Right cardiac atrium (tissue), 5 donors: ENCODE data around the gene CCDC88C. TPM values are rescaled to one million over a fixed set of nuclear protein-coding genes. Genes with fewer than 3 reads are reported as not detected.
"Not testable (repeated sequence)": the region's sequence is repeated elsewhere in the genome, so short reads cannot be mapped to it uniquely, and the experiment has no call there.

ENCODE experiments used
- ATAC-seq, 2 donors: fragments of 200-7000 bp; cut with Tn5 transposase; one replicate each; pipeline versions ENCODE4 v1.8.0 to v1.9.1; 2020; ENCODE audit warnings: moderate library complexity in 2 of 2, mild to moderate bottlenecking in 1 of 2
- DNase-seq, 3 donors: peaks; one replicate each; pipeline ENCODE4 v3.0.0-alpha.2; 2020
- H3K27ac ChIP-seq: one replicate; pipeline ENCODE4 v1.5.1; 2013; ENCODE audit warnings: mild to moderate bottlenecking, low read length, control low read depth, moderate library complexity
- H3K27me3 ChIP-seq: one replicate; pipeline ENCODE4 v1.6.1; 2013; ENCODE audit not compliant: control insufficient read depth, insufficient read depth
- H3K4me1 ChIP-seq: one replicate; pipeline ENCODE4 v1.6.1; 2013; ENCODE audit warnings: low read length; ENCODE audit not compliant: control insufficient read depth, insufficient read depth
- H3K4me3 ChIP-seq: one replicate; pipeline ENCODE4 v1.5.1; 2013; ENCODE audit warnings: low read length, control low read depth
- H3K9me3 ChIP-seq: one replicate; pipeline ENCODE4 v1.6.1; 2013; ENCODE audit warnings: low read length; ENCODE audit not compliant: control insufficient read depth
- WGBS: extraction: QIAGEN DNeasy Blood & Tissue Kit; methylation state at CpG from one replicate; pipeline ENCODE4 v1.1.7; 2013; 5-methylcytosine and 5-hydroxymethylcytosine counted together
- intact Hi-C, 4 donors: fragments of 100-400 bp; cut with DNase I; formaldehyde crosslinking; loops; one replicate each; pipeline versions ENCODE4 v1.11.0 to v1.14.0; 2022 to 2023
- polyA plus RNA-seq: library from polyadenylated mRNA; stranded (reverse); fragments of 200-250 nt; gene quantifications from one replicate; pipeline ENCODE4 v1.2.3, GENCODE V29; 2013
- total RNA-seq, 4 donors: library from RNA; stranded (reverse); fragmentation: NEBNext Ultra II Directional; extraction: Animal tissue kit (Norgen Biotek cat#: 25700); gene quantifications; one replicate each; pipeline ENCODE4 v1.2.1, GENCODE V29; 2021
- donor health status: healthy with polysubstance abuse.
- donor health status: DM: no; HTN: yes; CAD: no.
- donor health status: DM: no; HTN: no; CAD: no.
- donor health status: DM: no; HTN: yes; CAD: no; lungs with severe emphysema.
- donor health status: DM: yes; HTN: yes; CAD: no.

CCDC88C gene
- total and polyA plus RNA-seq, 5 donors: 2.5 to 5.4 (median 4.3) TPM

GRCh38 chr14:91438845-91439244 lies 21.2 kb upstream of the CCDC88C start:
- Histone ChIP-seq H3K4me1 (no peaks in the 10 kb centered on the region), H3K27me3 (no peaks in the 10 kb centered on the region), H3K27ac (no peak overlapping the region), H3K4me3 (no peak overlapping the region), H3K9me3 (no peaks in the 10 kb centered on the region)
- DNase-seq (no peak), ATAC-seq (no peak)
- intact Hi-C loops: no loop called here

GRCh38 chr14:91436266-91436665 lies 18.6 kb upstream of the CCDC88C start:
- intact Hi-C loops, H3K4me3 ChIP-seq, ATAC-seq, H3K27ac ChIP-seq, H3K4me1 ChIP-seq, H3K27me3 ChIP-seq, DNase-seq, H3K9me3 ChIP-seq: not testable (repeated sequence)
- WGBS: 79% methylated on average over 16 of the region's 16 CpGs

GRCh38 chr14:91429385-91429784 lies 11.8 kb upstream of the CCDC88C start:
- ATAC-seq (no peak), DNase-seq (no peak)
- no peaks in the 10 kb centered on the region for H3K9me3 ChIP-seq
- intact Hi-C loops: no loop called here
- H3K4me3 ChIP-seq: no peak overlapping the region
- H3K27ac ChIP-seq: no peak overlapping the region
- H3K4me1 ChIP-seq: no peaks in the 10 kb centered on the region
- H3K27me3 ChIP-seq: no peaks in the 10 kb centered on the region
- 68% methylated on average over 3 of the region's 3 CpGs for WGBS

- intact Hi-C loops: not testable (repeated sequence)
- WGBS: 62% methylated on average over 1 of the region's 1 CpG
Observed at GRCh38 chr14:91428931-91429330, 11.3 kb upstream of the CCDC88C start.

GRCh38 chr14:91425531-91425944 lies 7.9 kb upstream of the CCDC88C start:
- ATAC-seq, DNase-seq, H3K9me3 ChIP-seq, H3K4me1 ChIP-seq, H3K4me3 ChIP-seq, H3K27ac ChIP-seq, intact Hi-C loops, H3K27me3 ChIP-seq: not testable (repeated sequence)
- 80% methylated on average over 9 of the region's 9 CpGs for WGBS

More at GRCh38 chr14:91428931-91429330, 11.3 kb upstream of the CCDC88C start:
- not testable (repeated sequence) for H3K4me1 ChIP-seq, H3K27ac ChIP-seq, H3K9me3 ChIP-seq, H3K27me3 ChIP-seq, H3K4me3 ChIP-seq, ATAC-seq, DNase-seq

GRCh38 chr14:91424813-91425530 lies 7.4 kb upstream of the CCDC88C start:
- H3K27ac ChIP-seq: no peak overlapping the region
- no peaks in the 10 kb centered on the region for H3K27me3 ChIP-seq
- ATAC-seq (no peak), DNase-seq (no peak)
- no peaks in the 10 kb centered on the region for H3K9me3 ChIP-seq
- H3K4me1 ChIP-seq: no peaks in the 10 kb centered on the region
- no peak overlapping the region for H3K4me3 ChIP-seq
- intact Hi-C loops: no loop called here
- 58% methylated on average over 9 of the region's 9 CpGs for WGBS

GRCh38 chr14:91420686-91421085 lies 3.1 kb upstream of the CCDC88C start:
- H3K27ac ChIP-seq: no peak overlapping the region
- H3K9me3 ChIP-seq: no peaks in the 10 kb centered on the region
- H3K4me3 ChIP-seq: no peak overlapping the region
- no peaks in the 10 kb centered on the region for H3K4me1 ChIP-seq
- DNase-seq: no peak
- no peak for ATAC-seq
- WGBS: 84% methylated on average over 2 of the region's 2 CpGs
- no peaks in the 10 kb centered on the region for H3K27me3 ChIP-seq
- intact Hi-C loops: no loop called here

- Histone ChIP-seq H3K4me1 (no peaks in the 10 kb centered on the region), H3K27ac (no peak overlapping the region), H3K9me3 (no peaks in the 10 kb centered on the region), H3K27me3 (no peaks in the 10 kb centered on the region), H3K4me3 (no peak overlapping the region)
- 43% methylated on average over 3 of the region's 3 CpGs for WGBS
- intact Hi-C loops: loop anchor here in 3 of 4 donors (2.0 kb wide), 2 partner anchors 95 to 97 kb away; no protein-coding TSS in a partner anchor
- ATAC-seq (no peak), DNase-seq (no peak)
Observed at GRCh38 chr14:91419451-91419850, 1.8 kb upstream of the CCDC88C start.

- Histone ChIP-seq H3K27me3 (no peaks in the 10 kb centered on the region), H3K4me3 (no peak overlapping the region), H3K4me1 (no peaks in the 10 kb centered on the region), H3K27ac (no peak overlapping the region), H3K9me3 (no peaks in the 10 kb centered on the region)
- no peak for ATAC-seq
- DNase-seq: no peak
- intact Hi-C loops: loop anchor here in 3 of 4 donors (2.0 kb wide), 2 partner anchors 94 to 96 kb away; no protein-coding TSS in a partner anchor
- WGBS: 53% methylated on average over 12 of the region's 12 CpGs
Observed at GRCh38 chr14:91419044-91419397, 1.4 kb upstream of the CCDC88C start.

- Histone ChIP-seq H3K4me1 (no peaks in the 10 kb centered on the region), H3K27me3 (no peaks in the 10 kb centered on the region), H3K27ac (no peak overlapping the region), H3K9me3 (no peaks in the 10 kb centered on the region), H3K4me3 (peak overlapping the region; percentile 80)
- peak; percentile 70 to 88 (median 87) for DNase-seq
- under 1% methylated on average over 42 of the region's 42 CpGs for WGBS
- peak; percentile 69 to 75 for ATAC-seq
- intact Hi-C loops: loop anchor here in 3 of 4 donors (2.0 kb wide), 2 partner anchors 94 to 96 kb away; no protein-coding TSS in a partner anchor
Observed at GRCh38 chr14:91418387-91419043, 895 bp upstream of the CCDC88C start.

GRCh38 chr14:91417983-91418386 lies 365 bp upstream of the CCDC88C start:
- Histone ChIP-seq H3K27ac (no peak overlapping the region), H3K4me1 (no peaks in the 10 kb centered on the region), H3K27me3 (no peaks in the 10 kb centered on the region), H3K9me3 (no peaks in the 10 kb centered on the region), H3K4me3 (peak overlapping the region; percentile 80)
- intact Hi-C loops: loop anchor here (2.0 kb wide), 2 partner anchors 93 to 95 kb away; no protein-coding TSS in a partner anchor
- peak in 2 of 3 donors; percentile 46 to 67 for DNase-seq
- peak; percentile 47 to 66 for ATAC-seq
- WGBS: 2% methylated on average over 53 of the region's 53 CpGs
